GM12878 (cell line): ENCODE results near the gene ATP5ME. TPM values are rescaled to one million over a fixed set of nuclear protein-coding genes. Genes with fewer than 3 reads are reported as not detected.

Experiments
- ATAC-seq: fragments of 200-7000 bp; cut with Tn5 transposase; 3 replicates; pipeline ENCODE4 v1.9.1; 2020; ENCODE audit warnings: mild to moderate bottlenecking, moderate library complexity
- BruUV-seq: library from RNA; stranded (reverse); fragments of 400-500 nt; replicated peaks from 2 replicates; lab custom pipeline; 2021; lab: Mats Ljungman, UMichigan
- CTCF ChIA-PET: fragments of 300-600 bp; sonication (Branson Sonifier 250); formaldehyde crosslinking; extraction: SDS; loops from one replicate; lab custom pipeline; 2021; ENCODE audit warnings: inconsistent platforms; lab: Yijun Ruan, JAX
- POLR2A ChIA-PET: fragments of 350-600 bp; formaldehyde crosslinking; extraction: SDS; loops from one replicate; lab custom pipeline; 2021; ENCODE audit warnings: inconsistent platforms; lab: Charles Lee
- RAD21 ChIA-PET: fragments of 300-600 bp; sonication (Branson Sonifier 250); formaldehyde crosslinking; loops from one replicate; lab custom pipeline; 2023; ENCODE audit warnings: antibody characterized with exemption; ENCODE audit not compliant: unreplicated experiment; lab: Charles Lee
- SMC1A ChIA-PET: fragments of 300-600 bp; sonication (Branson Sonifier 250); formaldehyde crosslinking; loops from one replicate; lab custom pipeline; 2023; ENCODE audit not compliant: unreplicated experiment, uncharacterized antibody; lab: Charles Lee
- DNase-seq: peaks from one replicate; pipeline ENCODE4 v3.0.0-alpha.2; 2011; ENCODE audit warnings: low read depth, low spot score
- FAIRE-seq: peaks from 3 replicates; lab custom pipeline; 2011; peaks lifted over from hg19 to GRCh38; lab: Jason Lieb, UNC
- H2AFZ ChIP-seq: 2 replicates; pipeline ENCODE4 v1.6.0; 2011; ENCODE audit warnings: low read depth, low read length, control low read depth; ENCODE audit not compliant: control insufficient read depth
- H3K27ac ChIP-seq: 2 replicates; pipeline ENCODE4 v1.5.1; 2011; ENCODE audit warnings: control low read depth; ENCODE audit not compliant: control insufficient read depth, insufficient read depth
- H3K27me3 ChIP-seq, 2 experiments: replicated peaks in 1 of 2; 2 replicates each; pipeline versions ENCODE4 v1.6.0 to v1.6.1; 2011; ENCODE audit warnings: low read length in 1 of 2; ENCODE audit not compliant: control insufficient read depth in 2 of 2, insufficient read depth in 2 of 2
- H3K36me3 ChIP-seq, 2 experiments: 2 replicates each; pipeline ENCODE4 v1.5.1; 2011; ENCODE audit warnings: low read length in 1 of 2; ENCODE audit not compliant: control insufficient read depth in 2 of 2, insufficient read depth in 2 of 2
- H3K4me1 ChIP-seq: 2 replicates; pipeline ENCODE4 v1.6.1; 2011; ENCODE audit warnings: mild to moderate bottlenecking, low read length, moderate library complexity, mixed read lengths; ENCODE audit not compliant: control insufficient read depth, insufficient read depth
- H3K4me2 ChIP-seq: 2 replicates; pipeline ENCODE4 v1.6.0; 2011; ENCODE audit warnings: control low read depth; ENCODE audit not compliant: control insufficient read depth, insufficient read depth
- H3K4me3 ChIP-seq: fragments of 200-600 bp; sonication (generic); 2 replicates; pipeline ENCODE4 v1.5.1; 2016
- H3K79me2 ChIP-seq: 2 replicates; pipeline ENCODE4 v1.6.0; 2011; ENCODE audit warnings: low read length; ENCODE audit not compliant: control insufficient read depth, insufficient read depth
- H3K9ac ChIP-seq: 2 replicates; pipeline ENCODE4 v1.8.0; 2011; ENCODE audit warnings: low read length, control low read depth, mixed read lengths; ENCODE audit not compliant: control insufficient read depth, insufficient read depth
- H3K9me3 ChIP-seq: replicated peaks from 3 replicates; pipeline ENCODE4 v1.5.1; 2011; ENCODE audit warnings: mild to moderate bottlenecking, low read length; ENCODE audit not compliant: control insufficient read depth, insufficient read depth
- H4K20me1 ChIP-seq: 2 replicates; pipeline ENCODE4 v1.6.0; 2011; ENCODE audit not compliant: control insufficient read depth, insufficient read depth
- EZH2 ChIP-seq: IDR thresholded peaks from 2 replicates; pipeline ENCODE4 v1.6.1; 2012; ENCODE audit warnings: low read depth, mild to moderate bottlenecking, control low read depth, inconsistent platforms, low read length, borderline replicate concordance; ENCODE audit not compliant: control insufficient read depth
- LARP7 ChIP-seq: fragments of 450-650 bp; IDR thresholded peaks from 2 replicates; pipeline ENCODE4 v1.6.1; 2017; ENCODE audit warnings: mild to moderate bottlenecking
- PAX8 ChIP-seq: fragments of 450-650 bp; IDR thresholded peaks from 2 replicates; pipeline ENCODE4 v1.6.1; 2017; ENCODE audit warnings: mild to moderate bottlenecking, moderate library complexity
- RELA ChIP-seq: fragments of 450-650 bp; IDR thresholded peaks from 2 replicates; pipeline ENCODE4 v1.8.0; 2014; ENCODE audit warnings: borderline replicate concordance; ENCODE audit not compliant: partially characterized antibody
- SMARCA5 ChIP-seq: fragments of 450-650 bp; IDR thresholded peaks from 2 replicates; pipeline ENCODE4 v1.6.1; 2017; ENCODE audit warnings: mild to moderate bottlenecking
- ZZZ3 ChIP-seq: IDR thresholded peaks from 2 replicates; pipeline ENCODE4 v1.6.1; 2011; ENCODE audit warnings: low read depth; ENCODE audit not compliant: control insufficient read depth, insufficient read length
- WGBS: methylation state at CpG from one replicate; pipeline ENCODE4 v1.1.6; 2016; ENCODE audit warnings: low lambda C conversion rate; ENCODE audit not compliant: insufficient replicate concordance, insufficient coverage; ENCODE audit errors: missing lambda C conversion rate; 5-methylcytosine and 5-hydroxymethylcytosine counted together
- in situ Hi-C: fragments of 300-500 bp; cut with MboI; formaldehyde crosslinking; loops from 9 replicates; pipeline ENCODE4 v1.14.3; 2018; ENCODE audit warnings: mixed read lengths
- intact Hi-C: fragments of 100-400 bp; cut with micrococcal nuclease; formaldehyde crosslinking; loops from one replicate; pipeline ENCODE4 v1.14.2; 2022; ENCODE audit not compliant: unreplicated experiment
- polyA plus RNA-seq, 11 experiments: library from polyadenylated mRNA; depleted of rRNA in 4 of 11; unstranded in 6 of 11; stranded (reverse) in 5 of 11; fragments of >200 nt; fragmentation: Nextera tagmentation in 4 of 11; fragmentation: Illumina TruSeq in 1 of 11; extraction: Ambion mirVana in 4 of 11; extraction: Trizol in 1 of 11; gene quantifications; 1 replicate in 1 of 11; 2 replicates in 10 of 11; pipeline versions ENCODE4 v1.2.1 to v1.2.3, GENCODE V29; 2011 to 2016; ENCODE audit warnings: inconsistent platforms in 2 of 11, missing spikeins in 2 of 11, low read depth in 1 of 11
- total RNA-seq, 4 experiments: library from RNA; depleted of rRNA in 3 of 4; stranded (reverse); fragments of >200 nt in 3 of 4; fragmentation: Illumina TruSeq in 1 of 4; extraction: Trizol in 1 of 4; gene quantifications; 2 replicates each; pipeline versions ENCODE4 v1.2.1 to v1.2.3, GENCODE V29; 2013 to 2021
- TF ChIP-seq, protein P1 (sequence below): fragments of 450-650 bp; IDR thresholded peaks from 2 replicates; pipeline ENCODE4 v1.6.1; 2014; ENCODE audit warnings: mild to moderate bottlenecking
- TF ChIP-seq, protein P2 (sequence below): fragments of 450-650 bp; IDR thresholded peaks from 2 replicates; pipeline ENCODE4 v1.6.1; 2016; ENCODE audit warnings: mild to moderate bottlenecking
- TF ChIP-seq, protein P3 (sequence below): fragments of 450-650 bp; IDR thresholded peaks from 2 replicates; pipeline ENCODE4 v1.6.1; 2017; ENCODE audit warnings: antibody characterized with exemption, mild to moderate bottlenecking, moderate library complexity

ATP5ME gene
- total and polyA plus RNA-seq, 10 of the 15 experiments (the other 5 are each of a cell fraction or from before 2014, with no cell fraction given) = 279 to 2,374 (median 509) TPM

DNA sequence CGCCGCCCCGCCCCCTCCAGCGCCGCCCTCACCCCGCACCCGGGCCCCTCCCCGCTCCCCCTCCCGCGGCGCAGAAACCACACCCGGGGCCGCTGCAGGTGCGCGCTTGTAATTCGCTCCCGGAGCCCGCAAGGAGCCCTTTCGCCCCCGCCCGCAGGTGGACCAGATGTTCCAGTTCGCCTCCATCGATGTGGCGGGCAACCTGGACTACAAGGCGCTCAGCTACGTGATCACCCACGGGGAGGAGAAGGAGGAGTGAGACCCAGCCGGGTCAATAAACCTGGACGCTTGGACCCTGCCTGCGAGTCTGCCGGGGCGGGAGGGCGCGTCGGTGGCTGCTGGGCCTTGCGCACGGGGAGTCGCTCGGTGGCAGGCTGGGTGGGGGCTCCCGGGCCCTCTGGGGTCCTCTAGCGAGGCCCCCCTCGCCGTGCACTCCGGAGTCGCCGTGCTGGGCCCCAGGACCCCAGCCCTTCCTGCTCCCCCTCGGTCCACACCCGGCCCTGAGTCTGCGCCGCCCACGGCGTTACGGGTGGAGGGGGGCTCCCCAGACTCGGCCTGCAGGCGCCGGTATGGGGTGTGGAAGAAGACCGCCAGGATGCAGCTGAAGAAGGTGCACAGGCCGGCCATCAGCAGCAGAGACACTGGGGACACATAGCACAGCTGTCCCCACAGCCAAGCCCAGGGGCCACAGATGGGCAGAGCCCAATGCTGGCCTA, 7.8 kb upstream of the ATP5ME start:
- Histone ChIP-seq H3K4me3 (no peak overlapping the region), H3K9me3 (no peaks in the 10 kb centered on the region), H4K20me1 (no peaks in the 10 kb centered on the region), H2AFZ (no peak overlapping the region), H3K9ac (no peak overlapping the region), H3K27me3 (no peaks in the 10 kb centered on the region), H3K79me2 (no peaks in the 10 kb centered on the region), H3K4me2 (no peak overlapping the region), H3K4me1 (peaks cover 18% of the 10 kb centered on the region), H3K36me3 (no peaks in the 10 kb centered on the region), H3K27ac (no peak overlapping the region)
- no peak for DNase-seq
- no TSS peak for BruUV-seq
- no peak for TF ChIP-seq PAX8
- no peak for TF ChIP-seq EZH2
- TF ChIP-seq ZZZ3 = no peak
- TF ChIP-seq, protein P1, sequence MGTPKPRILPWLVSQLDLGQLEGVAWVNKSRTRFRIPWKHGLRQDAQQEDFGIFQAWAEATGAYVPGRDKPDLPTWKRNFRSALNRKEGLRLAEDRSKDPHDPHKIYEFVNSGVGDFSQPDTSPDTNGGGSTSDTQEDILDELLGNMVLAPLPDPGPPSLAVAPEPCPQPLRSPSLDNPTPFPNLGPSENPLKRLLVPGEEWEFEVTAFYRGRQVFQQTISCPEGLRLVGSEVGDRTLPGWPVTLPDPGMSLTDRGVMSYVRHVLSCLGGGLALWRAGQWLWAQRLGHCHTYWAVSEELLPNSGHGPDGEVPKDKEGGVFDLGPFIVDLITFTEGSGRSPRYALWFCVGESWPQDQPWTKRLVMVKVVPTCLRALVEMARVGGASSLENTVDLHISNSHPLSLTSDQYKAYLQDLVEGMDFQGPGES = no peak
- TF ChIP-seq SMARCA5 = no peak
- no peak for TF ChIP-seq LARP7
- TF ChIP-seq RELA = no peak
- TF ChIP-seq, protein P2, sequence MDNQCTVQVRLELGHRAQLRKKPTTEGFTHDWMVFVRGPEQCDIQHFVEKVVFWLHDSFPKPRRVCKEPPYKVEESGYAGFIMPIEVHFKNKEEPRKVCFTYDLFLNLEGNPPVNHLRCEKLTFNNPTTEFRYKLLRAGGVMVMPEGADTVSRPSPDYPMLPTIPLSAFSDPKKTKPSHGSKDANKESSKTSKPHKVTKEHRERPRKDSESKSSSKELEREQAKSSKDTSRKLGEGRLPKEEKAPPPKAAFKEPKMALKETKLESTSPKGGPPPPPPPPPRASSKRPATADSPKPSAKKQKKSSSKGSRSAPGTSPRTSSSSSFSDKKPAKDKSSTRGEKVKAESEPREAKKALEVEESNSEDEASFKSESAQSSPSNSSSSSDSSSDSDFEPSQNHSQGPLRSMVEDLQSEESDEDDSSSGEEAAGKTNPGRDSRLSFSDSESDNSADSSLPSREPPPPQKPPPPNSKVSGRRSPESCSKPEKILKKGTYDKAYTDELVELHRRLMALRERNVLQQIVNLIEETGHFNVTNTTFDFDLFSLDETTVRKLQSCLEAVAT = no peak
- TF ChIP-seq, protein P3, sequence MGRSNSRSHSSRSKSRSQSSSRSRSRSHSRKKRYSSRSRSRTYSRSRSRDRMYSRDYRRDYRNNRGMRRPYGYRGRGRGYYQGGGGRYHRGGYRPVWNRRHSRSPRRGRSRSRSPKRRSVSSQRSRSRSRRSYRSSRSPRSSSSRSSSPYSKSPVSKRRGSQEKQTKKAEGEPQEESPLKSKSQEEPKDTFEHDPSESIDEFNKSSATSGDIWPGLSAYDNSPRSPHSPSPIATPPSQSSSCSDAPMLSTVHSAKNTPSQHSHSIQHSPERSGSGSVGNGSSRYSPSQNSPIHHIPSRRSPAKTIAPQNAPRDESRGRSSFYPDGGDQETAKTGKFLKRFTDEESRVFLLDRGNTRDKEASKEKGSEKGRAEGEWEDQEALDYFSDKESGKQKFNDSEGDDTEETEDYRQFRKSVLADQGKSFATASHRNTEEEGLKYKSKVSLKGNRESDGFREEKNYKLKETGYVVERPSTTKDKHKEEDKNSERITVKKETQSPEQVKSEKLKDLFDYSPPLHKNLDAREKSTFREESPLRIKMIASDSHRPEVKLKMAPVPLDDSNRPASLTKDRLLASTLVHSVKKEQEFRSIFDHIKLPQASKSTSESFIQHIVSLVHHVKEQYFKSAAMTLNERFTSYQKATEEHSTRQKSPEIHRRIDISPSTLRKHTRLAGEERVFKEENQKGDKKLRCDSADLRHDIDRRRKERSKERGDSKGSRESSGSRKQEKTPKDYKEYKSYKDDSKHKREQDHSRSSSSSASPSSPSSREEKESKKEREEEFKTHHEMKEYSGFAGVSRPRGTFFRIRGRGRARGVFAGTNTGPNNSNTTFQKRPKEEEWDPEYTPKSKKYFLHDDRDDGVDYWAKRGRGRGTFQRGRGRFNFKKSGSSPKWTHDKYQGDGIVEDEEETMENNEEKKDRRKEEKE = no peak
- RAD21 ChIA-PET = no interaction called here
- WGBS = 64% methylated on average over 42 of the region's 58 CpGs
- CTCF ChIA-PET = no interaction called here
- intact Hi-C loops = no loop called here
- no peak for FAIRE-seq
- in situ Hi-C loops = no loop called here
- SMC1A ChIA-PET = no interaction called here
- no peak; the same call in 2 of the 3 replicates for ATAC-seq
- POLR2A ChIA-PET = interaction anchor here (0.5 to 1.8 kb wide), 3 partner anchors 9 to 350 kb away, joined by 3 to 5 read pairs (median 4); no protein-coding TSS in a partner anchor
